Right lobe of liver (tissue), 6 donors: ENCODE data around the gene DONSON. TPM values are rescaled to one million over a fixed set of nuclear protein-coding genes. Genes with fewer than 3 reads are reported as not detected.

Experiments
- ATAC-seq, 4 donors: fragments of 200-7000 bp; cut with Tn5 transposase; one replicate each; pipeline ENCODE4 v1.9.1; 2020; ENCODE audit warnings: mild to moderate bottlenecking in 4 of 4, moderate library complexity in 4 of 4
- DNase-seq, 3 donors: peaks; one replicate each; pipeline ENCODE4 v3.0.0-alpha.2; 2020
- H3K27ac ChIP-seq, 3 donors: fragments of 200-600 bp; one replicate each; pipeline ENCODE4 v1.8.0; 2022
- H3K27me3 ChIP-seq, 2 donors: fragments of 200-600 bp; one replicate each; pipeline ENCODE4 v1.8.0; 2022
- H3K36me3 ChIP-seq, 4 donors: fragments of 200-600 bp; sonication (generic) in 1 of 4; one replicate each; pipeline versions ENCODE4 v1.5.1 to v1.8.0; 2017 to 2022; ENCODE audit warnings: control low read depth in 1 of 4
- H3K4me1 ChIP-seq, 4 donors: fragments of 200-600 bp; sonication (generic) in 1 of 4; one replicate each; pipeline versions ENCODE4 v1.5.1 to v1.8.0; 2017 to 2022; ENCODE audit warnings: control low read depth in 1 of 4
- H3K4me3 ChIP-seq, 3 donors: fragments of 200-600 bp; one replicate each; pipeline ENCODE4 v1.8.0; 2022
- H3K9me3 ChIP-seq, 4 donors: fragments of 200-600 bp; sonication (generic) in 1 of 4; one replicate each; pipeline versions ENCODE4 v1.5.1 to v1.8.0; 2017 to 2022; ENCODE audit warnings: control low read depth in 1 of 4
- CTCF ChIP-seq, 4 donors: fragments of 200-600 bp in 3 of 4; fragments of 450-650 bp in 1 of 4; IDR thresholded peaks; one replicate each; pipeline versions ENCODE4 v1.5.1 to v1.8.0; 2016 to 2022; ENCODE audit warnings: antibody characterized with exemption in 4 of 4, mild to moderate bottlenecking in 2 of 4
- POLR2A ChIP-seq: fragments of 450-650 bp; IDR thresholded peaks from one replicate; pipeline ENCODE4 v1.6.1; 2017; ENCODE audit warnings: antibody characterized with exemption, mild to moderate bottlenecking
- WGBS: methylation state at CpG from one replicate; pipeline ENCODE4 v1.1.6; 2018; ENCODE audit warnings: low coverage, low lambda C conversion rate; ENCODE audit not compliant: insufficient coverage; ENCODE audit errors: missing lambda C conversion rate; 5-methylcytosine and 5-hydroxymethylcytosine counted together
- intact Hi-C, 2 donors: fragments of 100-400 bp; cut with DNase I; formaldehyde crosslinking; loops; one replicate each; pipeline versions ENCODE4 v1.11.2 to v1.14.1; 2022
- total RNA-seq, 6 experiments: library from RNA; depleted of rRNA in 2 of 6; stranded (reverse); fragments of >200 nt in 2 of 6; fragmentation: NEBNext Ultra II Directional in 3 of 6; extraction: Animal tissue kit (Norgen Biotek cat#: 25700) in 3 of 6; gene quantifications; one replicate each; pipeline versions ENCODE4 v1.1.0 to v1.2.4, GENCODE V29; 2016 to 2023
- donor health status: DM: no; HTN: yes; CAD: no.
- donor health status: DM: no; HTN: no; CAD: no.
- donor health status: DM: no; HTN: no; CAD: no.
- donor health status: DM: no; HTN: yes; CAD: no.
- donor health status: DM: no; HTN: yes; CAD: no.

Gene DONSON
- total RNA-seq, 6 experiments from 2014 or later = 6.0 to 13.7 (median 8.4) TPM

DNA sequence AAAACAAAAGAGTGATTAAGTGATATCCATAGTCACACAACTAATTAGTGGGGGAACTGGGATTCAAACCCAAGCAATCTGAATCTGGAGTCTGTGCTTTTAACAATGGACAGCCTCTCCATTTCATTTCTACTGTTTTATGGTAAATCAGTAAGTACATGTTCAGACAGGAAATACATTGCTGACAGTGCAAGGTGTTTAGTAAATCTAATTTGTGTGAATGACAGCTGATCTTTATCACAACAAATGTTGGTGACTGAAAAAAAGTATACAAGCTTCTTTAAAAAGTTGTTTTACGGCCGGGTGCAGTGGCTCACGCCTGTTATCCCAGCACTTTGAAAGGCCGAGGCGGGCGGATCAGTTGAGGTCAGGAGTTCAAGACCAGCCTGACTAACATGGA is 20.6 kb downstream of the DONSON start:
- Histone ChIP-seq H3K36me3 (peaks cover 0 to 63% (median 29%) of the 10 kb centered on the region in 4 donors), H3K27me3 (no peaks in the 10 kb centered on the region), H3K4me3 (no peak overlapping the region), H3K4me1 (peaks cover 0 to 12% (median 4%) of the 10 kb centered on the region in 4 donors), H3K27ac (no peak overlapping the region), H3K9me3 (no peaks in the 10 kb centered on the region)
- no peak for TF ChIP-seq POLR2A
- TF ChIP-seq CTCF (IDR thresholded peaks at IDR 0.05) = no peak
- ATAC-seq (no peak), DNase-seq (no peak)
- WGBS = 78% methylated on average over 6 of the region's 6 CpGs
- intact Hi-C loops = no loop called here

GRCh38 chr21:33566514-33566913 is 22.0 kb downstream of the DONSON start:
- no peaks in the 10 kb centered on the region for H3K27me3 ChIP-seq
- peaks cover 0 to 1% (median 0%) of the 10 kb centered on the region in 4 donors for H3K4me1 ChIP-seq
- no peak for DNase-seq
- H3K9me3 ChIP-seq = no peaks in the 10 kb centered on the region
- H3K27ac ChIP-seq = no peak overlapping the region
- peaks cover 0 to 59% (median 24%) of the 10 kb centered on the region in 4 donors for H3K36me3 ChIP-seq
- H3K4me3 ChIP-seq = no peak overlapping the region
- TF ChIP-seq POLR2A (no peak), CTCF (IDR thresholded peaks at IDR 0.05) (no peak)
- intact Hi-C loops = no loop called here
- ATAC-seq = no peak
- 91% methylated on average over 2 of the region's 2 CpGs for WGBS

DNA sequence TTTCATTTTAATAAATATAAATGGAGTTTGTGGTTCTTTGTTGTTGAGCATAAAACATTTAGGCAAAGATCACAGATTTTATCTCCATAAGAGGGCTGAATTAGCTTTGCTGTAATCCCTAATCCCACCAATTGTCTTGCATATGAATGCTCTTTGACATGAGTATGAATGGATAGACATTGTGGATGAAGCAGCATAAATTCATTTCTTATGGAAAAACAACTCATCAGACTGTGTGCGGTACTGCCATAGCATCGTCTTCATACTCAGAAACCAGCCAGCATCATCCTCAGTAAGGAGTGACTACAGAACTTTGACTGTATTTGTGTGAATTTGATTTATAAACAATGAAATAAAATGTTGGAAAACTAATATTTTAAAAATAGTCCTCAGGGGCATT is 26.1 kb downstream of the DONSON start:
- intact Hi-C loops = no loop called here
- H3K27me3 ChIP-seq = no peaks in the 10 kb centered on the region
- no peaks in the 10 kb centered on the region for H3K9me3 ChIP-seq
- ATAC-seq (no peak), DNase-seq (no peak)
- H3K27ac ChIP-seq = no peak overlapping the region
- H3K4me1 ChIP-seq = no peaks in the 10 kb centered on the region
- peaks cover 0 to 61% (median 34%) of the 10 kb centered on the region in 4 donors for H3K36me3 ChIP-seq
- TF ChIP-seq CTCF (IDR thresholded peaks at IDR 0.05) (no peak), POLR2A (no peak)
- H3K4me3 ChIP-seq = no peak overlapping the region
- WGBS = 96% methylated on average over 2 of the region's 2 CpGs

GRCh38 chr21:33561373-33561772 is 27.1 kb downstream of the DONSON start:
- H3K36me3 ChIP-seq = peaks cover 0 to 63% (median 35%) of the 10 kb centered on the region in 4 donors

More at GRCh38 chr21:33561373-33561772, 27.1 kb downstream of the DONSON start:
- H3K9me3 ChIP-seq = no peaks in the 10 kb centered on the region
- H3K4me3 ChIP-seq = no peak overlapping the region
- 71% methylated on average over 2 of the region's 2 CpGs for whole genome bisulfite sequencing
- no peak for DNase-seq
- TF ChIP-seq CTCF (IDR thresholded peaks at IDR 0.05) = no peak
- no peak for TF ChIP-seq POLR2A
- no peaks in the 10 kb centered on the region for H3K27me3 ChIP-seq
- no peak overlapping the region for H3K27ac ChIP-seq
- no peak for ATAC-seq
- no peaks in the 10 kb centered on the region for H3K4me1 ChIP-seq
- intact Hi-C loops = no loop called here
